GM10847 (cell line): Measurements from ENCODE around the gene SLC2A13.

ENCODE experiments used
- POLR2A ChIP-seq: IDR thresholded peaks from 2 replicates; pipeline ENCODE4 v1.6.1; 2011; ENCODE audit not compliant: insufficient read length; ENCODE audit errors: extremely low read depth

Gene SLC2A13

GRCh38 chr12:39846971-39847650 lies 258.8 kb downstream of the SLC2A13 start:
- TF ChIP-seq POLR2A = no peak

GRCh38 chr12:39846304-39846703 lies 259.6 kb downstream of the SLC2A13 start:
- no peak for TF ChIP-seq POLR2A

- no peak for TF ChIP-seq POLR2A
Observed at GRCh38 chr12:39840422-39840821, 265.5 kb downstream of the SLC2A13 start.

GRCh38 chr12:39839072-39839471 lies 266.8 kb downstream of the SLC2A13 start:
- TF ChIP-seq POLR2A = no peak

GRCh38 chr12:39835517-39836489 lies 270.1 kb downstream of the SLC2A13 start:
- no peak for TF ChIP-seq POLR2A

GRCh38 chr12:39831587-39832315 lies 274.1 kb downstream of the SLC2A13 start:
- TF ChIP-seq POLR2A = no peak

GRCh38 chr12:39830852-39831520 lies 274.9 kb downstream of the SLC2A13 start:
- TF ChIP-seq POLR2A = no peak

- TF ChIP-seq POLR2A = no peak
Observed at GRCh38 chr12:39830171-39830570, 275.7 kb downstream of the SLC2A13 start.

- no peak for TF ChIP-seq POLR2A
Observed at GRCh38 chr12:39824505-39825212, 281.2 kb downstream of the SLC2A13 start.

- no peak for TF ChIP-seq POLR2A
Observed at GRCh38 chr12:39816671-39817185, 289.2 kb downstream of the SLC2A13 start.

- no peak for TF ChIP-seq POLR2A
Observed at GRCh38 chr12:39815746-39816145, 290.1 kb downstream of the SLC2A13 start.

- no peak for TF ChIP-seq POLR2A
Observed at GRCh38 chr12:39814626-39815025, 291.3 kb downstream of the SLC2A13 start.

- no peak for TF ChIP-seq POLR2A
Observed at GRCh38 chr12:39813776-39814175, 292.1 kb downstream of the SLC2A13 start.

- TF ChIP-seq POLR2A = no peak
Observed at GRCh38 chr12:39807043-39807442, 298.8 kb downstream of the SLC2A13 start.
